ENCODE results near the gene GSC2. TPM values are rescaled to one million over a fixed set of nuclear protein-coding genes. Genes with fewer than 3 reads are reported as not detected.
A peak's percentile ranks its signal among the peaks of the same experiment; 100 is the strongest.

The GSC2 gene
- total RNA-seq, 4 donors from 2014 or later = not detected

GRCh38 chr22:19098157-19098556, 51.9 kb downstream of the GSC2 start:
- peaks cover 8 to 19% of the 10 kb centered on the region in 2 donors for H3K4me1 ChIP-seq
- ATAC-seq (no peak), DNase-seq (no peak)
- in situ Hi-C loops (cut with MboI; ENCODE audit: low sequenced_read_pairs in 4 of 4) (no loop called here), intact Hi-C loops (cut with DNase I; ENCODE audit: low total_unique reads) (no loop called here)
- H3K27me3 ChIP-seq = no peaks in the 10 kb centered on the region
- H3K9me3 ChIP-seq = no peaks in the 10 kb centered on the region
- H3K36me3 ChIP-seq = no peaks in the 10 kb centered on the region
- no peak overlapping the region for H3K4me3 ChIP-seq
- H3K27ac ChIP-seq = peak overlapping the region in 2 of 4 donors; percentile 59 to 68
- TF ChIP-seq, protein P1, sequence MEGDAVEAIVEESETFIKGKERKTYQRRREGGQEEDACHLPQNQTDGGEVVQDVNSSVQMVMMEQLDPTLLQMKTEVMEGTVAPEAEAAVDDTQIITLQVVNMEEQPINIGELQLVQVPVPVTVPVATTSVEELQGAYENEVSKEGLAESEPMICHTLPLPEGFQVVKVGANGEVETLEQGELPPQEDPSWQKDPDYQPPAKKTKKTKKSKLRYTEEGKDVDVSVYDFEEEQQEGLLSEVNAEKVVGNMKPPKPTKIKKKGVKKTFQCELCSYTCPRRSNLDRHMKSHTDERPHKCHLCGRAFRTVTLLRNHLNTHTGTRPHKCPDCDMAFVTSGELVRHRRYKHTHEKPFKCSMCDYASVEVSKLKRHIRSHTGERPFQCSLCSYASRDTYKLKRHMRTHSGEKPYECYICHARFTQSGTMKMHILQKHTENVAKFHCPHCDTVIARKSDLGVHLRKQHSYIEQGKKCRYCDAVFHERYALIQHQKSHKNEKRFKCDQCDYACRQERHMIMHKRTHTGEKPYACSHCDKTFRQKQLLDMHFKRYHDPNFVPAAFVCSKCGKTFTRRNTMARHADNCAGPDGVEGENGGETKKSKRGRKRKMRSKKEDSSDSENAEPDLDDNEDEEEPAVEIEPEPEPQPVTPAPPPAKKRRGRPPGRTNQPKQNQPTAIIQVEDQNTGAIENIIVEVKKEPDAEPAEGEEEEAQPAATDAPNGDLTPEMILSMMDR (IDR thresholded peaks at IDR 0.05 in 4 of 5, conservative IDR thresholded peaks at IDR 0.05 in 1 of 5) = no peak
- TF ChIP-seq POLR2A (IDR thresholded peaks at IDR 0.05) = no peak

DNA sequence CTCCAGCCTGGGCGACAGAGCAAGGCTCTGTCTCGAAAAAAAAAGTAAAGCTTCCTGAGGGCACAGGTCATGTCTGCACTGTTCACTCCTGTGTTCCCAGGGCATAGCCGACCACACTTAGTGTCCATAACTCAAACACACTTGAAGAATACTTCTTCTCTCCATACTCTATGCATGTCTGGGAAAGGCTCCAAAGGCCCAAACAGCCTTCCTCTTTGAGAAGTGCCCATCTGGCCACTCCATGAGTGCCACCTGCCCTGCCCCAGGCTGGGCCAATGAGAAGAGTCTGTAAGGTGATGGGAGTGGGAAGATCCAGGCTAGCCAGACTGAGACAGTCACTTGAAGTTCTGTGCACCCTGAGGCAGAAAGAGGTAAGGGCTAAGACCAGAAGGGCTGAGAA, 52.6 kb downstream of the GSC2 start:
- H3K27me3 ChIP-seq = no peaks in the 10 kb centered on the region
- peak overlapping the region in 1 of 4 donors; percentile 59 for H3K27ac ChIP-seq
- ATAC-seq = no peak
- H3K4me3 ChIP-seq = no peak overlapping the region
- H3K9me3 ChIP-seq = no peaks in the 10 kb centered on the region
- DNase-seq = no peak
- intact Hi-C loops (cut with DNase I; ENCODE audit: low total_unique reads) (no loop called here), in situ Hi-C loops (cut with MboI; ENCODE audit: low sequenced_read_pairs in 4 of 4) (no loop called here)
- peaks cover 8 to 14% of the 10 kb centered on the region in 2 donors for H3K4me1 ChIP-seq
- TF ChIP-seq, protein P1 (IDR thresholded peaks at IDR 0.05 in 4 of 5, conservative IDR thresholded peaks at IDR 0.05 in 1 of 5) = no peak
- TF ChIP-seq POLR2A (IDR thresholded peaks at IDR 0.05) = no peak
- no peaks in the 10 kb centered on the region for H3K36me3 ChIP-seq

Other genes with a start within 250 kb of the GSC2 start
- 10 to 100 TPM in 3 of 4 donors, 1 to 10 TPM in 1; 8.6 to 33.1 (median 14.9) TPM for gene DGCR6, start 244.0 kb downstream of the GSC2 start, total RNA-seq
- gene PRODH, start 214.0 kb downstream of the GSC2 start, total RNA-seq = 10 to 100 TPM in 2 of 4 donors, 1 to 10 TPM in 2; 7.1 to 74.9 (median 14.4) TPM
- gene DGCR2, start 27.9 kb downstream of the GSC2 start, total RNA-seq = 10 to 100 TPM; 30.0 to 72.7 (median 43.5) TPM
- gene TSSK2, start 19.0 kb downstream of the GSC2 start, total RNA-seq = under 1 TPM in 3 of 4 donors, not detected in 1; 0.19 to 0.33 (median 0.25) TPM
- 10 to 100 TPM in 2 of 4 donors, 1 to 10 TPM in 2; 7.5 to 25.3 (median 12.0) TPM for gene ESS2, start 5.6 kb downstream of the GSC2 start, total RNA-seq
- gene SLC25A1, start 28.4 kb upstream of the GSC2 start, total RNA-seq = 10 to 100 TPM; 10.5 to 16.6 (median 13.5) TPM
- gene CLTCL1, start 141.4 kb upstream of the GSC2 start, total RNA-seq = 100 to 1,000 TPM; 111 to 311 (median 215) TPM